ENCODE measurements around the gene KRT83. TPM values are rescaled to one million over a fixed set of nuclear protein-coding genes. Genes with fewer than 3 reads are reported as not detected.

KRT83 gene
- total RNA-seq, 6 donors from 2014 or later = not detected

- no peak overlapping the region for H3K4me3 ChIP-seq
- no peak for ATAC-seq (ENCODE audit: low FRiP score in 2 of 2)
- WGBS, 2 donors = 91 to 93% methylated on average over 8 of the region's 8 CpGs
- no peaks in the 10 kb centered on the region for H3K27me3 ChIP-seq
- H3K36me3 ChIP-seq = no peaks in the 10 kb centered on the region
- TF ChIP-seq POLR2A (IDR thresholded peaks at IDR 0.05) (no peak), CTCF (IDR thresholded peaks at IDR 0.05) (no peak), EP300 (IDR thresholded peaks at IDR 0.05) (no peak), POLR2AphosphoS5 (IDR thresholded peaks at IDR 0.05) (no peak)
- H3K9me3 ChIP-seq = no peaks in the 10 kb centered on the region
- DNase-seq = no peak
- no peak overlapping the region for H3K27ac ChIP-seq
- H3K4me1 ChIP-seq = peaks cover 0 to 10% (median 6%) of the 10 kb centered on the region in 4 donors
Observed at GRCh38 chr12:52355176-52355575, 34.0 kb upstream of the KRT83 start.

GRCh38 chr12:52354200-52354599, 33.0 kb upstream of the KRT83 start:
- ATAC-seq (ENCODE audit: low FRiP score in 2 of 2) = no peak

GRCh38 chr12:52353766-52354165, 32.6 kb upstream of the KRT83 start:
- H3K4me3 ChIP-seq = no peak overlapping the region
- no peak overlapping the region for H3K27ac ChIP-seq
- no peak for TF ChIP-seq POLR2AphosphoS5 (IDR thresholded peaks at IDR 0.05)
- no peak for TF ChIP-seq POLR2A (IDR thresholded peaks at IDR 0.05)
- TF ChIP-seq EP300 (IDR thresholded peaks at IDR 0.05) = no peak
- TF ChIP-seq CTCF (IDR thresholded peaks at IDR 0.05) = no peak
- peaks cover 0 to 10% (median 6%) of the 10 kb centered on the region in 4 donors for H3K4me1 ChIP-seq
- H3K27me3 ChIP-seq = no peaks in the 10 kb centered on the region
- WGBS, 2 donors = 61 to 80% methylated on average over 1 to 3 of the region's 3 CpGs
- H3K36me3 ChIP-seq = no peaks in the 10 kb centered on the region
- H3K9me3 ChIP-seq = no peaks in the 10 kb centered on the region
- no peak for ATAC-seq (ENCODE audit: low FRiP score in 2 of 2)
- DNase-seq = no peak

More at GRCh38 chr12:52354200-52354599, 33.0 kb upstream of the KRT83 start:
- H3K27me3 ChIP-seq = no peaks in the 10 kb centered on the region
- no peaks in the 10 kb centered on the region for H3K9me3 ChIP-seq
- no peaks in the 10 kb centered on the region for H3K36me3 ChIP-seq
- no peak overlapping the region for H3K27ac ChIP-seq
- TF ChIP-seq CTCF (IDR thresholded peaks at IDR 0.05) (no peak), EP300 (IDR thresholded peaks at IDR 0.05) (no peak)
- H3K4me3 ChIP-seq = no peak overlapping the region
- H3K4me1 ChIP-seq = peaks cover 0 to 10% (median 6%) of the 10 kb centered on the region in 4 donors
- 34 to 40% methylated on average over 5 of the region's 5 CpGs for WGBS, 2 donors
- DNase-seq = no peak

- Histone ChIP-seq H3K27ac (no peak overlapping the region), H3K36me3 (no peaks in the 10 kb centered on the region), H3K9me3 (no peaks in the 10 kb centered on the region), H3K4me1 (peaks cover 0 to 10% (median 6%) of the 10 kb centered on the region in 4 donors), H3K27me3 (no peaks in the 10 kb centered on the region), H3K4me3 (no peak overlapping the region)
- 92 to 93% methylated on average over 2 of the region's 2 CpGs for WGBS, 2 donors
- DNase-seq = no peak
- ATAC-seq (ENCODE audit: low FRiP score in 2 of 2) = no peak
- TF ChIP-seq CTCF (IDR thresholded peaks at IDR 0.05) (no peak), POLR2A (IDR thresholded peaks at IDR 0.05) (no peak), EP300 (IDR thresholded peaks at IDR 0.05) (no peak)
Observed at GRCh38 chr12:52352951-52353350, 31.8 kb upstream of the KRT83 start.

GRCh38 chr12:52351196-52352059, 30.2 kb upstream of the KRT83 start:
- no peak overlapping the region for H3K4me3 ChIP-seq
- H3K36me3 ChIP-seq = no peaks in the 10 kb centered on the region
- ATAC-seq (ENCODE audit: low FRiP score in 2 of 2) = no peak
- no peaks in the 10 kb centered on the region for H3K27me3 ChIP-seq
- no peak overlapping the region for H3K27ac ChIP-seq
- DNase-seq = no peak
- peaks cover 3 to 10% (median 6%) of the 10 kb centered on the region in 4 donors for H3K4me1 ChIP-seq
- no peak for TF ChIP-seq POLR2A (IDR thresholded peaks at IDR 0.05)
- no peak for TF ChIP-seq POLR2AphosphoS5 (IDR thresholded peaks at IDR 0.05)
- no peak for TF ChIP-seq EP300 (IDR thresholded peaks at IDR 0.05)
- TF ChIP-seq CTCF (IDR thresholded peaks at IDR 0.05) = no peak
- 25 to 28% methylated on average over 6 to 9 of the region's 9 CpGs for WGBS, 2 donors
- no peaks in the 10 kb centered on the region for H3K9me3 ChIP-seq
